Activated effector memory CD4-positive, alpha-beta T cell treated with Interleukin-2 at 50 U/mL for 16 hours (primary cell): ENCODE results near the gene PCYT1A.
"Not testable (repeated sequence)": the region's sequence is repeated elsewhere in the genome, so short reads cannot be mapped to it uniquely, and the experiment has no call there.

Experiments
- DNase-seq: peaks from one replicate; pipeline ENCODE4 v3.0.0-alpha.2; 2020

Gene PCYT1A

GRCh38 chr3:196210673-196211556 lies 76.6 kb downstream of the PCYT1A start, which contains the start of gene ZDHHC19:
Gene ZDHHC19 (minus strand): TSS chr3:196211400. CDS start chr3:196211315, 85 bp downstream.
- DNase-seq, result no peak

- DNase-seq, result not testable (repeated sequence)
Measured at GRCh38 chr3:196209944-196210672, 77.4 kb downstream of the PCYT1A start.

- DNase-seq, result no peak
Measured at GRCh38 chr3:196208942-196209695, 78.4 kb downstream of the PCYT1A start.

GRCh38 chr3:196207833-196208607 lies 79.5 kb downstream of the PCYT1A start:
- peak; percentile 29 for DNase-seq

GRCh38 chr3:196207159-196207832 lies 80.2 kb downstream of the PCYT1A start:
- peak; percentile 24 for DNase-seq

- not testable (repeated sequence) for DNase-seq
Measured at GRCh38 chr3:196205442-196206205, 81.9 kb downstream of the PCYT1A start.

GRCh38 chr3:196203846-196204245 lies 83.7 kb downstream of the PCYT1A start:
- DNase-seq, result no peak

- DNase-seq, result no peak
Measured at GRCh38 chr3:196202516-196202970, 85.0 kb downstream of the PCYT1A start.

- no peak for DNase-seq
Measured at GRCh38 chr3:196198771-196199753, 88.5 kb downstream of the PCYT1A start.

GRCh38 chr3:196198081-196198675 lies 89.3 kb downstream of the PCYT1A start:
- no peak for DNase-seq

- DNase-seq, result no peak
Measured at GRCh38 chr3:196197524-196197923, 90.0 kb downstream of the PCYT1A start.

GRCh38 chr3:196195664-196196265 lies 91.8 kb downstream of the PCYT1A start:
- no peak for DNase-seq

GRCh38 chr3:196194542-196194915 lies 93.0 kb downstream of the PCYT1A start:
- no peak for DNase-seq

- no peak for DNase-seq
Measured at GRCh38 chr3:196193736-196194541, 93.6 kb downstream of the PCYT1A start.

GRCh38 chr3:196193133-196193735 lies 94.3 kb downstream of the PCYT1A start:
- DNase-seq, result no peak

- peak; percentile 30 for DNase-seq
Measured at GRCh38 chr3:196192524-196193051, 94.9 kb downstream of the PCYT1A start.

GRCh38 chr3:196192036-196192523 lies 95.4 kb downstream of the PCYT1A start:
- peak; percentile 44 for DNase-seq
